ENCODE data around the gene CAMK1D. TPM values are rescaled to one million over a fixed set of nuclear protein-coding genes. Genes with fewer than 3 reads are reported as not detected.

CAMK1D gene
- total RNA-seq, 1 experiment from 2014 or later = 6.3 TPM

- Histone ChIP-seq H4K20me1 (ENCODE audit: control insufficient read depth, insufficient read depth, insufficient read length) (no peaks in the 10 kb centered on the region), H3K9me3 (ENCODE audit: control insufficient read depth, low read depth, low read length) (peaks cover 6% of the 10 kb centered on the region), H2BK12ac (ENCODE audit: insufficient read length, low read depth, low read length) (no peak overlapping the region), H2AK5ac (ENCODE audit: insufficient read length, low read length) (no peak overlapping the region), H4K91ac (ENCODE audit: insufficient read length, low read depth, low read length) (no peak overlapping the region), H2BK15ac (ENCODE audit: low read depth, low read length) (no peak overlapping the region), H3K23ac (ENCODE audit: insufficient read length, low read depth, low read length) (no peak overlapping the region), H3K4me2 (ENCODE audit: insufficient read depth, insufficient read length, low read length) (no peak overlapping the region), H3K14ac (ENCODE audit: insufficient read depth, low read length) (no peak overlapping the region), H2BK20ac (ENCODE audit: low read depth, low read length, poor library complexity, severe bottlenecking) (no peak overlapping the region), H3K79me2 (ENCODE audit: insufficient read depth, low read length) (no peaks in the 10 kb centered on the region), H3K4ac (ENCODE audit: low read depth, low read length) (no peak overlapping the region), H3K9ac (ENCODE audit: extremely low read depth, insufficient read length, low read length) (no peak overlapping the region), H3K27ac (ENCODE audit: insufficient read length, low read depth, low read length) (no peak overlapping the region), H4K5ac (ENCODE audit: insufficient read length, low read depth, low read length) (no peak overlapping the region), H2BK5ac (ENCODE audit: insufficient read length, low read length) (no peak overlapping the region), H3T11ph (ENCODE audit: low read length) (no peak overlapping the region), H3K56ac (ENCODE audit: insufficient read length, low read depth, low read length) (no peak overlapping the region), H3K4me1 (ENCODE audit: insufficient read depth, low read length) (no peaks in the 10 kb centered on the region), H4K8ac (replicated peaks; ENCODE audit: insufficient read length, low read depth, low read length) (no peak overlapping the region), H3K27me3 (ENCODE audit: insufficient read depth, low read length) (no peaks in the 10 kb centered on the region), H3K18ac (ENCODE audit: insufficient read length, low read depth, low read length) (no peak overlapping the region), H3K79me1 (ENCODE audit: insufficient read depth, low read depth, low read length, poor library complexity, severe bottlenecking) (no peaks in the 10 kb centered on the region), H2BK120ac (ENCODE audit: low read depth, low read length, poor library complexity, severe bottlenecking) (no peak overlapping the region), H3K23me2 (ENCODE audit: insufficient read length, low read depth, low read length, poor library complexity, severe bottlenecking) (no peaks in the 10 kb centered on the region), H2AFZ (ENCODE audit: low read length) (no peak overlapping the region)
- peak overlapping the region in 1 of 3 experiments; percentile 62; a peak in 1 of 7 replicates for H3K27ac Mint-ChIP-seq
- DNase-seq = no peak
- no peaks in the 10 kb centered on the region; the same call in 1 of the 2 replicates for H3K27me3 Mint-ChIP-seq (ENCODE audit: low read depth)
- TF ChIP-seq, protein P1, sequence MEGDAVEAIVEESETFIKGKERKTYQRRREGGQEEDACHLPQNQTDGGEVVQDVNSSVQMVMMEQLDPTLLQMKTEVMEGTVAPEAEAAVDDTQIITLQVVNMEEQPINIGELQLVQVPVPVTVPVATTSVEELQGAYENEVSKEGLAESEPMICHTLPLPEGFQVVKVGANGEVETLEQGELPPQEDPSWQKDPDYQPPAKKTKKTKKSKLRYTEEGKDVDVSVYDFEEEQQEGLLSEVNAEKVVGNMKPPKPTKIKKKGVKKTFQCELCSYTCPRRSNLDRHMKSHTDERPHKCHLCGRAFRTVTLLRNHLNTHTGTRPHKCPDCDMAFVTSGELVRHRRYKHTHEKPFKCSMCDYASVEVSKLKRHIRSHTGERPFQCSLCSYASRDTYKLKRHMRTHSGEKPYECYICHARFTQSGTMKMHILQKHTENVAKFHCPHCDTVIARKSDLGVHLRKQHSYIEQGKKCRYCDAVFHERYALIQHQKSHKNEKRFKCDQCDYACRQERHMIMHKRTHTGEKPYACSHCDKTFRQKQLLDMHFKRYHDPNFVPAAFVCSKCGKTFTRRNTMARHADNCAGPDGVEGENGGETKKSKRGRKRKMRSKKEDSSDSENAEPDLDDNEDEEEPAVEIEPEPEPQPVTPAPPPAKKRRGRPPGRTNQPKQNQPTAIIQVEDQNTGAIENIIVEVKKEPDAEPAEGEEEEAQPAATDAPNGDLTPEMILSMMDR (conservative IDR thresholded peaks at IDR 0.05) = no peak
- peaks cover 22 to 24% of the 10 kb centered on the region in 2 experiments; a peak in 4 of 5 replicates for H3K9me3 Mint-ChIP-seq
- WGBS (ENCODE audit: extremely low coverage, insufficient read length, low lambda C conversion rate) = no CpG with 5 or more reads among the region's 3 CpGs
- peaks cover 3 to 24% (median 15%) of the 10 kb centered on the region in 3 experiments for H3K36me3 Mint-ChIP-seq (ENCODE audit: insufficient read depth in 1 of 3, low read depth in 3 of 3)
- peaks cover 10 to 14% of the 10 kb centered on the region in 2 experiments for H3K4me1 Mint-ChIP-seq
- H3K4me3 Mint-ChIP-seq = no peak overlapping the region
Observed at GRCh38 chr10:12572281-12572680, 222.9 kb downstream of the CAMK1D start.

Measured in H9 (cell line).